Tibial nerve (tissue), 4 donors: Measurements from ENCODE around the gene FMN1. TPM values are rescaled to one million over a fixed set of nuclear protein-coding genes. Genes with fewer than 3 reads are reported as not detected.

Experiments
- DNase-seq, 2 donors: peaks; one replicate each; pipeline ENCODE4 v3.0.0-alpha.2; 2019; ENCODE audit warnings: low spot score in 2 of 2
- H3K27ac ChIP-seq, 4 donors: fragments of 200-600 bp; sonication (generic) in 3 of 4; one replicate each; pipeline ENCODE4 v1.5.1; 2017 to 2019; ENCODE audit warnings: mild to moderate bottlenecking in 1 of 4
- H3K27me3 ChIP-seq, 2 donors: fragments of 200-600 bp; sonication (generic) in 1 of 2; one replicate each; pipeline versions ENCODE4 v1.5.1 to v1.6.0; 2017 to 2019
- H3K36me3 ChIP-seq, 3 donors: fragments of 200-600 bp; sonication (generic); one replicate each; pipeline ENCODE4 v1.5.1; 2018 to 2019
- H3K4me1 ChIP-seq, 4 donors: fragments of 200-600 bp; sonication (generic) in 3 of 4; one replicate each; pipeline ENCODE4 v1.5.1; 2017 to 2019
- H3K4me3 ChIP-seq, 4 donors: fragments of 200-600 bp; sonication (generic) in 3 of 4; one replicate each; pipeline ENCODE4 v1.5.1; 2017 to 2019; ENCODE audit warnings: mild to moderate bottlenecking in 1 of 4, moderate library complexity in 1 of 4
- H3K9me3 ChIP-seq, 4 donors: fragments of 200-600 bp; sonication (generic) in 3 of 4; one replicate each; pipeline ENCODE4 v1.5.1; 2017 to 2019
- CTCF ChIP-seq, 5 experiments: fragments of 200-600 bp in 3 of 5; fragments of 450-650 bp in 2 of 5; sonication (generic) in 3 of 5; IDR thresholded peaks; one replicate each; pipeline ENCODE4 v1.5.1; 2016 to 2019; ENCODE audit warnings: antibody characterized with exemption in 5 of 5, mild to moderate bottlenecking in 3 of 5, moderate library complexity in 2 of 5
- EP300 ChIP-seq, 2 donors: sonication (generic); formaldehyde crosslinking; IDR thresholded peaks; one replicate each; pipeline ENCODE4 v1.6.1; 2017; ENCODE audit warnings: antibody characterized with exemption in 2 of 2, mild to moderate bottlenecking in 1 of 2
- POLR2A ChIP-seq, 2 donors: fragments of 450-650 bp; IDR thresholded peaks; one replicate each; pipeline ENCODE4 v1.6.1; 2017; ENCODE audit warnings: antibody characterized with exemption in 2 of 2, mild to moderate bottlenecking in 2 of 2, moderate library complexity in 2 of 2
- WGBS, 2 donors: methylation state at CpG; one replicate each; pipeline ENCODE4 v1.1.5; 2018; 5-methylcytosine and 5-hydroxymethylcytosine counted together
- total RNA-seq, 4 donors: library from RNA; depleted of rRNA; stranded (reverse); fragments of >200 nt; gene quantifications; one replicate each; pipeline ENCODE4 v1.1.0, GENCODE V29; 2016

Gene FMN1
- total RNA-seq, 4 donors from 2014 or later = 15.1 to 62.1 (median 20.7) TPM

GRCh38 chr15:33116198-33116597 lies 78.3 kb downstream of the FMN1 start:
- Histone ChIP-seq H3K27me3 (no peaks in the 10 kb centered on the region), H3K36me3 (no peaks in the 10 kb centered on the region), H3K27ac (no peak overlapping the region), H3K9me3 (no peaks in the 10 kb centered on the region), H3K4me1 (no peaks in the 10 kb centered on the region), H3K4me3 (no peak overlapping the region)
- no peak for DNase-seq
- 72 to 77% methylated on average over 8 of the region's 8 CpGs for whole genome bisulfite sequencing, 2 donors
- no peak for TF ChIP-seq EP300 (IDR thresholded peaks at IDR 0.05)

GRCh38 chr15:33115191-33115861 lies 79.2 kb downstream of the FMN1 start:
- DNase-seq = no peak

GRCh38 chr15:33114374-33114717 lies 80.2 kb downstream of the FMN1 start:
- no peaks in the 10 kb centered on the region for H3K9me3 ChIP-seq
- no peaks in the 10 kb centered on the region for H3K27me3 ChIP-seq
- no peak overlapping the region for H3K27ac ChIP-seq
- no peaks in the 10 kb centered on the region for H3K36me3 ChIP-seq
- no peak overlapping the region for H3K4me3 ChIP-seq
- 91 to 92% methylated on average over 8 of the region's 8 CpGs for WGBS, 2 donors
- H3K4me1 ChIP-seq = no peaks in the 10 kb centered on the region
- TF ChIP-seq EP300 (IDR thresholded peaks at IDR 0.05) (no peak), CTCF (IDR thresholded peaks at IDR 0.05) (no peak), POLR2A (IDR thresholded peaks at IDR 0.05) (no peak)
- no peak for DNase-seq

More at GRCh38 chr15:33115191-33115861, 79.2 kb downstream of the FMN1 start:
- H3K27me3 ChIP-seq = no peaks in the 10 kb centered on the region
- 64 to 72% methylated on average over 4 of the region's 4 CpGs for WGBS, 2 donors
- H3K36me3 ChIP-seq = no peaks in the 10 kb centered on the region
- H3K4me3 ChIP-seq = no peak overlapping the region
- no peaks in the 10 kb centered on the region for H3K4me1 ChIP-seq
- H3K27ac ChIP-seq = no peak overlapping the region
- H3K9me3 ChIP-seq = no peaks in the 10 kb centered on the region
- TF ChIP-seq EP300 (IDR thresholded peaks at IDR 0.05) (no peak), CTCF (IDR thresholded peaks at IDR 0.05) (no peak), POLR2A (IDR thresholded peaks at IDR 0.05) (no peak)

GRCh38 chr15:33113666-33114373 lies 80.7 kb downstream of the FMN1 start:
- H3K27me3 ChIP-seq = no peaks in the 10 kb centered on the region
- H3K27ac ChIP-seq = no peak overlapping the region
- H3K9me3 ChIP-seq = no peaks in the 10 kb centered on the region
- 71 to 73% methylated on average over 7 of the region's 7 CpGs for WGBS, 2 donors
- H3K4me1 ChIP-seq = no peaks in the 10 kb centered on the region
- TF ChIP-seq EP300 (IDR thresholded peaks at IDR 0.05) = no peak
- TF ChIP-seq CTCF (IDR thresholded peaks at IDR 0.05) = no peak
- no peak for TF ChIP-seq POLR2A (IDR thresholded peaks at IDR 0.05)
- no peak for DNase-seq
- H3K36me3 ChIP-seq = no peaks in the 10 kb centered on the region
- H3K4me3 ChIP-seq = no peak overlapping the region

GRCh38 chr15:33112541-33113105 lies 81.9 kb downstream of the FMN1 start:
- DNase-seq = no peak
- H3K9me3 ChIP-seq = no peaks in the 10 kb centered on the region
- H3K27me3 ChIP-seq = no peaks in the 10 kb centered on the region
- TF ChIP-seq CTCF (IDR thresholded peaks at IDR 0.05) (no peak), EP300 (IDR thresholded peaks at IDR 0.05) (no peak), POLR2A (IDR thresholded peaks at IDR 0.05) (no peak)
- no peaks in the 10 kb centered on the region for H3K36me3 ChIP-seq
- 81 to 82% methylated on average over 5 of the region's 5 CpGs for WGBS, 2 donors
- no peak overlapping the region for H3K4me3 ChIP-seq
- H3K27ac ChIP-seq = no peak overlapping the region
- H3K4me1 ChIP-seq = no peaks in the 10 kb centered on the region
